CD4-positive, alpha-beta T cell treated with Interferon gamma for 1 hour (primary cell): ENCODE data around the gene MLN.

Source experiments
- DNase-seq: peaks from one replicate; pipeline ENCODE4 v3.0.0-alpha.2; 2020

The MLN gene, protein sequence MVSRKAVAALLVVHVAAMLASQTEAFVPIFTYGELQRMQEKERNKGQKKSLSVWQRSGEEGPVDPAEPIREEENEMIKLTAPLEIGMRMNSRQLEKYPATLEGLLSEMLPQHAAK

DNA sequence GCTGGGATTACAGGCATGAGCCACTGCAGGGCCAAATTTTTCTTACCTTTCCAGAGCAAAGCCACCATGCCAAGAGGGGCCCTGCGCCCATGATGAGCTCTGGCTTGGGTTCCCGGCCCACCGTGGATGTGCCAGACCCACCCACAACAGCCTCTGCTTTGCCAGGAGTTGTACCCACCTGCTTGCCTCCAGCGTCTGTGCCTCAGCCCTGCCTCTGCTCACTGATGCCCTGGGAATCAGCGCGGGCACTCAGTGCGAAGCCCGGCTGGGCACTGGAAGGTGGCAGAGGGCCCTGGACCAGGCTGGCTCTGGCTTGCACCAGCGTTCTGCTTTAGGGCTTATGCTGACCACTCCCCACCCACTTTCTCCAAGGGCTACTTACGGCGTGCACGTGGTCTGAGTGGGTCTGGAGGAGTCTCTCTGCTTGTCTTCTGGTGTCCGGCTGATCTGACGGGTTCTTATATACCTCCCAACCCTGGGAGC, at the start of gene MLN:
MLN (minus strand) TSS at position 433 of the 483 bp plus-strand sequence. CDS start 2,840 bp downstream, outside the sequence.
- DNase-seq, result no peak

DNA sequence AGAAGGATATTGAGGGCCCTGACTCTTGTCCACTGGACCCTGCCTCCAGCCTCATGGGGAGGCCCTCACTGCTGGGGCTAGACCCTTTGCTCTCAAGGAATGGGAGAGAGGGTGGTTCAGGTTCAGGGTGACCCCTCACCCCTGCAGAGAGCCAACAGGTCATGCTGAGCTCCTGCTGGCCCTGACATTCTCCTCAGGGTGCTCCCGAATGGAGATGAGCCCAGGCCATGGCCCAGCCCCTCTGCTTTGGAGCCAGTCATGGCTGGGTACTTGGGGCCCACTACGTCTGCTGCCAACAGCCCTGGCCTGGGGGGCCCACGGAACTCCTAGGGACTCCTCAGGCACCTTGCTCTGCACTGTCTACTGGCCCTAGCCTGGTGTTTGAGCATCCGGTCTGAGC, 49.2 kb upstream of the MLN start:
- DNase-seq, result no peak

DNA sequence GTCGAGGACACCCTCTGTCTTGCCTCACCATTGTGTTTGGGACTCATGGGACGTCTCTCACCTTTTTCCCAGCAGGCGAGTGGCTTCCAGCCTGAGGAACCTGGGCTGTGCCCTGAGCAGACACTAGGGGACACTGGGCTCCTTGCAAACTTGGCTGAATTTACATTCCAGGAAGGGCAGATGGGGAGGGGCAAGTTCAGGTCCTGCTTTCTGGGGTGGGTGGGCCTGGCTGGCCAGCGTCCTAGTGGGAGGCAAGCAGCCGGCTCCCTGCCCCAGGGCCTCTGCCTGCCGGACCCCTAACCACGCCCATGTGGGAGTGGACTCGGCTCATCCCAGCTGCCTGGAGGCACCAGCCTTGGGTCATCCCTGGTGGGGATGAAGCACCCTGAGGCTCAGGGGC, 48.2 kb upstream of the MLN start:
- no peak for DNase-seq

DNA sequence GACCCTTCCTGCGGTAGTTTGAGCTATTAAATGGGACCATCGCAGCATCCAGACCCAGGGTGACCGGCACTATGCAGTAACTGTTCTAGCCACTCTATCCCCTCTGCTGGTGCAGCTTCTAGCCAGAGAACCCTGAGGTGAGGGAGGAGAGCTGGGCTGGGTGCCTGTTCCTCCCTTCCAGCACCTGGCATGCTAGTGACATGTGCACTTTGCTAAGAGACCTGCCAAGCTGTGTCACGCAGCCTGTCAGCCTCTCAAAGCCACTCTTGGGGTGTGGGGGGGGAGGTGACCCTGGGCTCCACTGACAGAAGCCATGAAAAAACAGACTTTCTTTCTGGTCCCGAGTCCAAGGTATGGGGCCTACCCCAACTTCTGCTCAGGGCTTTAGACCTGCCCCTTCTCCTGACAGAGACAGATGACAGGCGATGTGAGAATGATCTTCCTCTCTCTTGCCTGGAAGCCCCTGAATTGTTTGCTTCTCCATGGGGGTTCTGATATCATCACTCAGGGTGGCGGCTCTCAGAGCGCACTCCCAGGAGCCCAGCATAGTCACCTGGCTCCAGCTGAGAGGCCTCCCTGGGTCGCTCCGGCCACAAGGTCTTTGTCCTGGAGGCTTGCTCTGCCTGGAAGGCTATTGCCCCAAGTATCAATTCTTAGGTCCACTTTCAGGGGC, 47.2 kb upstream of the MLN start:
- DNase-seq, result no peak

DNA sequence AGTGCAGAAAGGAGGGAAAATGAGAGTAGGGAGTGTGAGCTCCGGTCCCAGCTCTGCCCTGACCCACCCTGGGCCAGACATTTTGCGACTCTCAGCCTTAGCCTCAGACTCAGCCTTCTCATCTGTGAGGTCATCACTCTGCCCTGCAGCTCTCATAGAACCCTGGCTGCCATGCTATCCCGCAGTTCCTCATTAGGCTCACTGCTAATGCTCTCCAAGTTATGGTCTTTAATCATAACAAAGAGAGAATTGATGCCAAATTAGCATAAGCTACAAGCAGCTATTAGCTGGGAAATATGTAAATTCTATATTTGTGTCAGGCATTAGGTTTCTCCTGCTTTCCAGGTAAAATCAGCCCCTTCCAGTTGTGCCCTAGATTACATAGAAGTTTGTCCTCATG, 46.5 kb upstream of the MLN start:
- DNase-seq, result no peak

DNA sequence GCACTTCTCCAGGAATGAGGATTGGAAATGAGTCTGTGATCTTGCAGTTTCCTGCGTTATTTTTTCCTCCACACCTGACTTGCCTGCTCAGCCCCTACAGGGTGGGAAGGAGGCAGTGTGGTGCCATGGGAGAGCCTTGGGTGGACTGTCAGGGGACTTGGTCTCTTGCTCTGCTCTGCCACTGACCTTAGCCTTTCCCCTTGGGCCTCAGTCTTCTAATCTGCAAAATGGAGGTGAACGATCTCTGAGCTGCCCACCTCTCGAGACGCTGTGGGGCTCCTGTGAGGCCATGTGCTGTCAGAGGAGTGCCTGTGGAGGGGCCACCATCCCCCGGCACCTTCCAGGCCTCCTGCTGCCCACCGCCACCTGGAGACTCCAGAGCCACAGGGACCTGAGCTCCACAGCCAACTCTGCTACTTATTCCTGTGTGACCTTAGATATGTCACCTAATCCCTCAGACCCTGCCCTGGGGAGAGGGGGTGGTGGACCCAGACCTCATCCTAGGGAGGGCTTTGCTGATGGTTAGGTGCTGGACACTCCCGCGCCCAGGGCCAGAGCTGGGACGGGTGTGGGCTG, 45.8 kb upstream of the MLN start:
- no peak for DNase-seq

DNA sequence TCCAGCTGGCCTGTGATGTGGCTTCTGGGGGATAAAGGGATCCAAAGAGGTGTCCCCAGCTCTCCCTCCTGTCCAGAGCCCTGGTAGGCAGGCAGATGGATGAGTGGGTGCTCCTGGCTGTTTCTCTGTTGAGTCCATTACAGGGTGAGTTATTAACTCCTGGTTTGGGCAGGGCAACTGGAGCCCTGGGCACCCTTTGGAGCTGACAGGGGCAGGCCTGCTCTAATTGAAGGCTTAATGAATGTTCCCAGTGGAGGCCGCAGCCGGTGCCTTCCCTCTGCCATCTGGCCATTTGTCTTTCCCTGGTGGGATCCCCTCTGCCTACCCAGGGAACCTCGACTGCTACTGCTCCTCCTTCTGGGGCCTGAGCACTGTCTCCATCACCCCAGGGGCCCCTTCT, 44.7 kb upstream of the MLN start:
- no peak for DNase-seq

DNA sequence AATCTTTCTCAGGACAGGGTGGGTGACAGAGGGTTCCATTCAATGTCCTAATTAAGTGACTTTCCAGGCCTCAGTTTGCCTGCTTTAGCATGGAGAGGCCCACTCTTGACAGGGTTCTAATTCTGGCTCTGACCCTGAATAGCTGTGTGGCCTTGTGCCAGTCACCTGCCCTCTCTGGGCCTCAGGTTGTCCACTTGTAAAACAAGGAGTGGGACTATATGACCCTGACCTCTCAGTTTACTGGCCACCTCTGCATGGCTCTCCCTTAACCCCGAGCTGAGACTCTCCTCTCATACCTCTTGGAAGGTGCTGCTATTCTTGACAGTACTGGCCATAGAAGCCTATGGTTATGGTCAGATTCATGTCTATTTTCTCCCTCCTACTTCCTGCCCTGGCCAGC, 44.1 kb upstream of the MLN start:
- DNase-seq, result no peak

DNA sequence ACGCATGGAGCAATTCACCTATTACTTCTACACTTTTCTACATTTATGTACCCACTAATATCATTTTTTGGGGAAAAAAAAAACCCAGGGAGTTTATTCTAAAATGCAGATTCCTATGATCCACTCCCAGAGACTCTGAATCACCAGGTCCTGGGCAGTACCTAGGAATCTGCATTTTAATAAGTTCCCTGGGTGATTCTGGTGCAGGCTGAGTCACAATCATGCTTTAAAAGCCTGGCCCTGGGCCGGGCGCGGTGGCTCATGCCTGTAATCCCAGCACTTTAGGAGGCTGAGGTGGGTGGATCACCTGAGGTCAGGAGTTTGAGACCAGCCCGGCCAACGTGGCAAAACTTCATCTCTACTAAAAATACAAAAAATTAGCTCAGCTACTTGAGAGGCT, 43.3 kb upstream of the MLN start:
- DNase-seq, result no peak

DNA sequence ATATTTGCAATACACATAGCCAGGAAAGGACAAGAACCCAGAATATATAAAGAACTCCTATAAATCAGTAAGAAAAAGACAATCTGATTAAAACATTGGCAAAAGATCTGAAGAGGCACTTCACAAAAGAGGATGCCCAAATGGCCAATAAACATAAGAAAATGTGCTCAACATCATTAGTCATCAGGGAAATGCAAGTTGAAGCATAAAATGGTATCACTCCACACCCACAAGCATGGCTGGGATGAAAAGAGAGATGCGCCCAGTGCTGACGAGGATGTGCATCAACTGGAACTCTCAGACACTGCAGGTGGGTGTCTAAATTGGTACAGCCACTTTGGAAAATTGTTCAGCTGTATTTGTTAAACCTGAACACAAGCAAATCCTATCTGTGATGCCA, 42.4 kb upstream of the MLN start:
- DNase-seq, result no peak

DNA sequence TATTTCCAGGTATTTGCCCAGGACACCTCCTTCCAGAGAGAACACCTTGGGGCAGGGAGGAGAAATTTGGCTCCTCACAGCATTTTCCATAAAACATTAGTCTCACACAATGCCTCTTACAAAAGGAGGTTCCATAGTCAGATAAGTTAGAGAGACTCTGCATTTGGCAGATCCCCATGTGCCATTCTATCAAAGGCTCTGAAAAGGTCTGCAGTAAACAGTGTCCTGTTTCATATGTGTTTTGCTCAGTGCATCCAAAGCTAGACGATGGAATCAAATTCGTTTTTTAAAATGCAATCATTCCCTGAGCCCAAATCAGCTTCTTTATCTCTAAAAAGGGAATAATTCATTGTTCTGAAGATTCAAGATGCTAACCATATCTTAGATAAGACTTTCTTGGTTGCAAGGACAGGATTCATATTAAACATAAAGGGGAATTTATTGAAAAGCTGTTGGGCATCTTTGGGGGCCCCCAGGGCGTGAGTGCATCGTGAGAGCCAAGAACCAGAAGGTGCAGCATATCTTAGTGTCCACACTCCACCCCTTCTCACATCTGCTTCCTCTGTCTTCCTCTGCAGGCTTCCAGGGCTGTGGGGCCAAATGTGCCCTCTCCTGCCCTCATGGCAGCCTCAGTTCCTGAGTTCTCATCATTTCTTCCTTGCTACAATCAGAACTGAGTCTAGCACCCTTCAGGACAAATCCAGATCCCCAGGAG, 41.4 kb upstream of the MLN start:
- DNase-seq, result no peak

DNA sequence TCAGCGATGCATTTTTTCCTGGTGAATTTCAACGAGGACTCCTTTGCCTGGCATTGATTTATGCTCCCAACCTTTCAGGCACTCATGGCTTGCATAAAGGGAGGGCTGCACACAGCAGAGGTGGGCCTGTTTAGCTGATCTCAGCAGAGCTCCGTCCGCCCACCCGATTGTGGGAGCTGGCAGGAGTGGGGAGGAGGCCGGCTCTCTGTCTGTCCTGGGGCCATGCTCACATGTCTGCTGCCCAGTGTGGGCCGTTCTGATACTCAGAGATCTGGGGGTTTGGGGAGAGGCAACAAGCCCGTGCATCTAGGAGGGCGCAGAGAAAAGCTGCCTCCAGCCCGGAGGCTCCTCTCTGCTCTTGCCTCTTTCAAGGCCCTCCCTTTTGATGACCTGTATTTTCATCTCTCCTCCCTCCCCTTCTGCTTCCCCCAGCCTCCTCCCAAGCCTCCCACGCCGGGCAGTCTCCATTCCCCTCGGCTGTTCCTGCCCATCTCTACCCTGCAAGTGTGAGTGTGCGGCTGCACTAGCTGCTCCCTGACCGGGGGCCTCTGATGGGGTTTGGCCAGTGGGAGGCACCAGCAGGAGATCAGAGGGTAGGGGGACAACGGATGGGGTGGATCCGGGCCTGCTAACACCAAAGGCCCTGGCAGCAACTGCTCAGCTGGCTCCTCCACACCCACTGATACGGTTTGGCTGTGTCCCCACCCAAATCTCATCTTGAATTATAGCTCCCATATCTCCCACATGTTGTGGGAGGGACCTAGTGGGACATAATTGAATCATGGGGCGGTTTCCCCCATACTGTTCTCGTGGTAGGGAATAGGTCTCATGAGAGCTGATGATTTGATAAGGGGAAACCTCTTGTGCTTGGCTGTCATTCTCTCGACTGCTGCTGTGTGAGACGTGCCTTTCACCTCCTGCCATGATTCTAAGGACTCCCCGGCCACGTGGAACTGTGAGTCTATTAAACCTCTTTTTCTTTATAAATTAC, 39.6 kb upstream of the MLN start:
- no peak for DNase-seq

DNA sequence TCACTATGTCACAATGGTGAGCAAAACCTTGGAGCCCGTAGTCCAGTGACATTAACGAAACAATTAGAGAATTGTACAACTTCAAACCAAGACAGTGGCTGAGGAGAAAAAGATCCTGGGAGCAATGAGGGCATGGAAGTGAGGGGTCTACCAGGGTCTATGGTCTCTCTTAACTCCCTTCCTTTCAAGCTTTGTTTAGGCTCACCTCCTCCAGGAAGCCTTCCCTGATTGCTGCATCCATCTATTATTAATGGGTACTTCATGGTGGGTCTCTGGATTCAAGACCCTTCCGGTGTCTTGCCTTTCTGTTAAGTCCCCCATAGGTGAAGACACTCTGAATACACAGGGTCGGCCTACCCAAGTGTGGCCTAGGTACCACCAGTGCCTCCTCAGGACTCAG, 38.1 kb upstream of the MLN start:
- no peak for DNase-seq

DNA sequence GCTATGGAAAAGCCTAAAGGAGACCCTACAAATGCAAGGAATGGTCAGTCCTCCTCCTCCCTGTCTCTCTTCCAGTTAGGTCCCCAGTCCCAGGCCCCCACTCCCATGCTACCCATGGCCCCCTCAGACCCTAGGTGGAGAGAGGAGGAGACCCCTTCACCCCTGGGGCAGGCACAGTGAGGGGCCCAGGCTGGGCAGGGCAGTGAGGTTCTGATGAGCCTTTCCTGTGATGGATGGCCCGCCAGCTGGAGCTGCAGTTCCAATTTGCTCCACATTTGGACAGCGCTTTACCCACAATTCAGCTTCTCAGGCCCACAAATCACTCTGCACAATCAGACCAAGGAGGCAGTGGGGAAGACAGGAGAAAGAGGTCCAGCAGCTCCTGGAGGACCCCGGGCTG, 37.3 kb upstream of the MLN start:
- DNase-seq, result no peak

DNA sequence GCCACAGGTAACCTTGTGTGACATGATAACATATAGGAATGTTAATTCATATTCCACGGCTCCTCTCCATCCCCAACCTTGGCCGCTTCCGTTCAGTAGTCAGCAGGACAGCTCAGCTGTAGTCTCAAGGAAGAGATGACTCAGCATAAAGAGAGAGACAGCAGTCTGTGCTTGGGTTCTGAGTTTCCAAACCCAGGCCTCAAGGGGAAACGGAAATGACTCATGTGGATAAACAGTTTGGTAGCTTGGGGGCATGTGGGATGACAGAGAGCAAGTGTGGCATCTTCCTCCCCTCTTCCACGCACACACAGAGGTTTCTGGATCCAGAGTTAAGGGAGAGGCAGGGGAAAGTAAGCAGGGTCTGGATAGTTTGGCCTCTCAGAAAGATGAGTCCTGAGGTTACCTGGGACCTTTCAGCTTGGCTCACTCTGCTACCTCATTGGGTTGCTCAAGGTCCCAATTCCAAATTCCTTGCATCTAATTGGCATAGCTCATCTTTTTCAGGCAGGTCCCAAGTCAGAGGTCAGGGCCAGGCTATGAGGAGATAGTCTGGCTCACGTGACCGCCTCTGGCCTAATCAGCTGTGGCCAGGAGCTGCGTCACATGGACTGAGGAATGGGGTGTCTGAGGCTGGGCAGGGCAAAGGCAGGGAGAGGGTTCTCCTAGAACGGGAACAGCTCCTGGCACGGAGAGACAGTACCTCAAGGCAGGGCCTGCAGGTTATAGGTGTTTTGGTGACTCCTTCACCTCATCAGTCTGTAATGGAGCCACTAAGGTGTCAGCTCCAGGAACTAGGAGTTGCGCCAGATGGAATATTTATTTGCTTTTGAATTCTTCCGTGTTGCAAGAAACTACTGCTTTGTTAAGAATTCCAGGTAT, 36.5 kb upstream of the MLN start:
- DNase-seq, result peak; percentile 39

DNA sequence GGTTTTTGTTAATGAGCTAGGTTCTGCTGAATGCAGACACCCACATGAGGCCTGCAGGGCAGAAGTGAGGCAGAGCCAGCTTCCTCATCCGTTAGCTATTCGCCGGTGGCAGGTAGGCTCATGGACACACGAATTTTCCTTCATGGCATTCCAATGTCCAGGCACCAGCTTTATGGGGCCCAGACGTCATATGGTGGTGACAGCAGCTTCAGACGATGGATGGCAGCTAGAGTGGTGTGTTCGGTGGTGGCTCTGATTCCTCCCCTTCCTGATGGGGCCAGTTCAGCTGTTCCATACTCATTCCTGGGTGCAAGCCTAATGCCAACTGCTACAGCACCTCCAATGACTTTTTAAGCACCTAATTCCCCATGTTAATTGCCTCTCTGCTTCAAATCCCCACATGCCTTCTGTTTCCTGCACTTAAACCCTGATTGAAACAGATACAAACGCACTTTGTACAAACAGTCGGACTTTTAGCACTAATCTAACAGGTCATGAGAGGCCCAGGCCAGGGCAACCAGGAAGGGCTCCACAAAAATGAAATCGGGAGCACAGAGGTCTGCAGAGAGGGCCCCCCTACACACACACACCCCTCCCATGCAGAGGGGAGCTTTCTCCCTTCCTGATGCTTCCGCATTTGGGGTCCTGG, 35.7 kb upstream of the MLN start:
- DNase-seq, result no peak

DNA sequence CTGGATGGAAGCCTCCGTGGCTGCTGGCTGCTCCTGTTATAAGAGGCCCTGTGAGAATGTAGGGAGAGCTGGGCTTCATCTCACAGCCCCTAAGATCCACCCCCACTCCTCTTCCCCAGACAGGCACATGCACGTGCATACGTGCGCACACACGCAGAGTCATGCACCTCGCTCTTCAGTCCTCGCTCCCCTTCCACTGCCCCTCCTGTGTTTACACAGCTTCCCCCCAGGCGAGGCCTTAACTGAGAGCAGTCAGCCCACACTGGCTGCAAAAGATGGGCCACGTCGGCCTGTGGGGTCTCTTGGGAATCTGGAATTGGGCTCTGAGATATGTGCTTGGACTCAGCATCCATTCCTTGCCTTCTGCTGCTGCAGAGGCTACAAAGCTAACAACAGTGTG, 35.2 kb upstream of the MLN start:
- DNase-seq, result no peak

DNA sequence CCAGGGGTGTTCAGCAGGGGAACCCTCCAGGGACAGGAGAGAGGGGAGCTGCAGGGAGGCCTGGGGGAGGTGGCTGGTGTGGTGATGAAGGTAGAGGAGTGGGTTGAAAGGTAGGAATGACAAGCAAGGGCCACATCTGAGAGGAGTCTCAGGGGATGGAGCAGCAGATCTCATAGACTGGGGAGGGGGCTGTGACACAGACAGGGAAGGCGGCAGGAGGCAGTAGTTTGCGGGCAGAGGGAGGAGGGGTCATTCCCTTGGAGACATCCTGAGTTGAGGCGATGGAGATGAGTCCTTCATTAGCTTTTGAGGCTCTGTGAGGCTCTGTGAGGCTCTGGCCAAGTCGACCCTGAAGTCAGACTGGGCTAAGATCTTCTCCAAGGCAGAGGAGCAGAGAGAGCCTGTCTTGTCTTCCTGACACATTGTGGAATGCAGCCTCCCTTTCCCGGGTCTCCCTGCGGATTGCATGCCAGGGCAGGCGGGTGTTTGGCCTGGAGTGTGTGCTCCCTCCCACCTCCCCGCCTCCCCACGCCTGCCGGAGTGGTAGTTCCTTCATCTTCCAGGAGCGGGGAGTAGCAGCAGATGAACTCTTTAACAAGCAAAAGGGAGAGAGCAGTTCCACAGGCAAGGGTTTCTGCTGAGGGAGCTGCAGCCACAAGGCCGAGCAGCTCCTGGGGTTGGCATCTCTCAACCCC, 34.3 kb upstream of the MLN start:
- DNase-seq, result no peak

DNA sequence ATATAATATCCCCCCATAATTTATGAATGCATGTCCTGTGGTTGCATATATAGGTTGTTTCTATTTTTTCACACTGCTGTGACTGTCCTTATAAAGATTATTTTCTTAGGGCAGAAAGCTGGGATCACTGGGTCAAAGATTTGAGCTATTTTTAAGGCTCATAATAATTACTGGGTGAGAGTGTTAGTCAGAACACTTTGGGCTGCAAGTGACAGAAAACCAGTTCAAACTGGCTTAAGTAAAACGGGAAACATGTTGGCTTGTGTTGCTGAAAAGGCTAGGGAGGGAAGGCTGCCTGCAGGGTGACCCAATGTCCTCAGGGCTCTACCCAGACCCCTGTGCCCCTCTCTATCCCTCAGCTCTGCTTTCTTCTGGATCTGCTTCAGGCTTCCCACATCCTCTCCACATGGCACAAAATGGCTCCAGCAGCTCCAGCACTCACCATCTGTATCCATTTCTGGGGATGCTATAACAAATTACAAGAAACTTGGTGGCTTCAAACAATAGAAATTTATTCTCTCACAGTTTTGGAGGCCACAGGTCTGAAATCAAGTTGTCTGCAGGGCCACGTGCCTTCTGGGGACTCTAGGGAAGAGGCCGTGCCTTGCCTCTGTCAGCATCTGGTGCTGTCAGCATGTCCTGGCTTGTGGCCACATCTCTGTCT, 33.1 kb upstream of the MLN start:
- no peak for DNase-seq
